ENCODE measurements around the gene GPX8.

GPX8 gene

GRCh38 chr5:55151923-55152842, 7.8 kb upstream of the GPX8 start:
- no peak for TF ChIP-seq GATA3 (IDR thresholded peaks at IDR 0.05; ENCODE audit: low read depth, low read length)
- TF ChIP-seq GATA2 (IDR thresholded peaks at IDR 0.05; ENCODE audit: low read depth, low read length): no peak

- no peak for TF ChIP-seq GATA2 (IDR thresholded peaks at IDR 0.05; ENCODE audit: low read depth, low read length)
- no peak for TF ChIP-seq GATA3 (IDR thresholded peaks at IDR 0.05; ENCODE audit: low read depth, low read length)
Observed at GRCh38 chr5:55154873-55155272, 5.1 kb upstream of the GPX8 start.

GRCh38 chr5:55160493-55161209, 680 bp downstream of the GPX8 start:
- TF ChIP-seq GATA3 (IDR thresholded peaks at IDR 0.05; ENCODE audit: low read depth, low read length) (no peak), GATA2 (IDR thresholded peaks at IDR 0.05; ENCODE audit: low read depth, low read length) (no peak)

GRCh38 chr5:55162666-55163065, 2.7 kb downstream of the GPX8 start:
- no peak for TF ChIP-seq GATA3 (IDR thresholded peaks at IDR 0.05; ENCODE audit: low read depth, low read length)
- TF ChIP-seq GATA2 (IDR thresholded peaks at IDR 0.05; ENCODE audit: low read depth, low read length): no peak

- TF ChIP-seq GATA2 (IDR thresholded peaks at IDR 0.05; ENCODE audit: low read depth, low read length) (no peak), GATA3 (IDR thresholded peaks at IDR 0.05; ENCODE audit: low read depth, low read length) (no peak)
Observed at GRCh38 chr5:55171471-55171870, 11.5 kb downstream of the GPX8 start.

GRCh38 chr5:55172051-55172899, 12.3 kb downstream of the GPX8 start:
- TF ChIP-seq GATA3 (IDR thresholded peaks at IDR 0.05; ENCODE audit: low read depth, low read length) (no peak), GATA2 (IDR thresholded peaks at IDR 0.05; ENCODE audit: low read depth, low read length) (no peak)

GRCh38 chr5:55172937-55173686, 13.1 kb downstream of the GPX8 start, which contains the start of gene CDC20B:
TSS of gene CDC20B (minus strand) at chr5:55173177. CDS start at chr5:55173000, 177 bp downstream.
- TF ChIP-seq GATA3 (IDR thresholded peaks at IDR 0.05; ENCODE audit: low read depth, low read length) (no peak), GATA2 (IDR thresholded peaks at IDR 0.05; ENCODE audit: low read depth, low read length) (no peak)

GRCh38 chr5:55173687-55174230, 13.8 kb downstream of the GPX8 start:
- TF ChIP-seq GATA3 (IDR thresholded peaks at IDR 0.05; ENCODE audit: low read depth, low read length) (no peak), GATA2 (IDR thresholded peaks at IDR 0.05; ENCODE audit: low read depth, low read length) (no peak)

- TF ChIP-seq GATA3 (IDR thresholded peaks at IDR 0.05; ENCODE audit: low read depth, low read length): no peak
- TF ChIP-seq GATA2 (IDR thresholded peaks at IDR 0.05; ENCODE audit: low read depth, low read length): no peak
Observed at GRCh38 chr5:55175781-55176175, 15.8 kb downstream of the GPX8 start.

GRCh38 chr5:55176176-55176818, 16.3 kb downstream of the GPX8 start:
- no peak for TF ChIP-seq GATA2 (IDR thresholded peaks at IDR 0.05; ENCODE audit: low read depth, low read length)
- TF ChIP-seq GATA3 (IDR thresholded peaks at IDR 0.05; ENCODE audit: low read depth, low read length): no peak

- TF ChIP-seq GATA2 (IDR thresholded peaks at IDR 0.05; ENCODE audit: low read depth, low read length) (no peak), GATA3 (IDR thresholded peaks at IDR 0.05; ENCODE audit: low read depth, low read length) (no peak)
Observed at GRCh38 chr5:55177078-55177477, 17.1 kb downstream of the GPX8 start.

GRCh38 chr5:55180016-55180415, 20.0 kb downstream of the GPX8 start:
- TF ChIP-seq GATA3 (IDR thresholded peaks at IDR 0.05; ENCODE audit: low read depth, low read length): no peak
- no peak for TF ChIP-seq GATA2 (IDR thresholded peaks at IDR 0.05; ENCODE audit: low read depth, low read length)

Measured in SH-SY5Y (cell line).